Esophagus squamous epithelium (tissue), 5 donors: ENCODE measurements around the gene NPY5R. TPM values are rescaled to one million over a fixed set of nuclear protein-coding genes. Genes with fewer than 3 reads are reported as not detected.

Source experiments
- DNase-seq: peaks from one replicate; lab custom pipeline; 2025; lab: John Stamatoyannopoulos, UW
- H3K27ac ChIP-seq, 4 donors: fragments of 200-600 bp; sonication (generic); one replicate each; pipeline ENCODE4 v1.5.1; 2016 to 2019; ENCODE audit warnings: mild to moderate bottlenecking in 1 of 4
- H3K27me3 ChIP-seq, 4 donors: fragments of 200-600 bp; sonication (generic); 1 replicate in 3 of 4; 2 replicates in 1 of 4; pipeline versions ENCODE4 v1.5.1 to v1.6.0; 2017 to 2021; ENCODE audit warnings: antibody characterized with exemption in 1 of 4
- H3K36me3 ChIP-seq, 3 donors: fragments of 200-600 bp; sonication (generic); one replicate each; pipeline ENCODE4 v1.5.1; 2016 to 2019
- H3K4me1 ChIP-seq, 3 donors: fragments of 200-600 bp; sonication (generic); one replicate each; pipeline ENCODE4 v1.5.1; 2017 to 2019
- H3K4me3 ChIP-seq, 4 donors: fragments of 200-600 bp; sonication (generic); 1 replicate in 3 of 4; 2 replicates in 1 of 4; pipeline ENCODE4 v1.5.1; 2016 to 2019; ENCODE audit warnings: mild to moderate bottlenecking in 2 of 4, moderate library complexity in 1 of 4
- H3K9me3 ChIP-seq, 3 donors: fragments of 200-600 bp; sonication (generic); one replicate each; pipeline ENCODE4 v1.5.1; 2016 to 2019
- POLR2A ChIP-seq, 4 donors: fragments of 450-650 bp; IDR thresholded peaks; one replicate each; pipeline ENCODE4 v1.6.1; 2017; ENCODE audit warnings: antibody characterized with exemption in 4 of 4, mild to moderate bottlenecking in 4 of 4, moderate library complexity in 3 of 4
- WGBS, 2 donors: methylation state at CpG; one replicate each; pipeline ENCODE4 v1.1.5; 2018; 5-methylcytosine and 5-hydroxymethylcytosine counted together
- intact Hi-C: fragments of 100-400 bp; cut with DNase I; formaldehyde crosslinking; loops from one replicate; pipeline ENCODE4 v1.15.0; 2022
- total RNA-seq, 4 donors: library from RNA; depleted of rRNA; stranded (reverse); fragments of >200 nt; gene quantifications; one replicate each; pipeline ENCODE4 v1.1.0, GENCODE V29; 2016
- TF ChIP-seq, protein P1 (sequence below), 6 experiments: fragments of 450-650 bp in 4 of 6; fragments of 200-600 bp in 2 of 6; sonication (generic) in 2 of 6; IDR thresholded peaks; one replicate each; pipeline ENCODE4 v1.5.1; 2016 to 2019; ENCODE audit warnings: antibody characterized with exemption in 6 of 6, mild to moderate bottlenecking in 4 of 6, moderate library complexity in 4 of 6
- donor health status: DM: yes; HTN: yes; CAD: no.

Gene NPY5R
- total RNA-seq, 4 donors from 2014 or later = under 0.01 to 0.44 TPM; not detected in 2

DNA sequence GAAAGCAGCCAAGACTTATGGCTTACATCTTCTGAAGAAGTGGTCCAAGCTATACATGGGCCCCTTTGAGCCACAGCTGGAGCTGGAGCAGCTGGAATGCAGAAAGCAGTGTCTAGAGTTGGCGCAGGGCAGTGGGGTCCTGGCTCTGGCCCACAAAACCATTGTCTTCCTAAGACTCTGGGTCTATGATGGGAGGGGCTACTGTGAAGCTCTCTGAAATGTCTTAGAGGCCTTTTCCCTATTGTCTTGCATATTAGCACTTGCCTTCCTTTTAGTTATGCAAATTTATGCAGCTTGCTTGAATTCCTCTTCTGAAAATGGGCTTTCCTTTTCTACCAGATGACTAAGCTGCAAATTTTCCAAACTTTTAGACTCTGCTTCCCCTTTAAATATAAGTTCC is 26.6 kb upstream of the NPY5R start:
- intact Hi-C loops = no loop called here
- H3K27ac ChIP-seq = no peak overlapping the region
- no peak overlapping the region for H3K4me3 ChIP-seq
- H3K27me3 ChIP-seq = no peaks in the 10 kb centered on the region
- 0 to 100% methylated on average over 1 of the region's 1 CpG for WGBS, 2 donors
- peaks cover 0 to 22% (median 10%) of the 10 kb centered on the region in 3 donors for H3K9me3 ChIP-seq
- no peak for DNase-seq
- TF ChIP-seq, protein P1, sequence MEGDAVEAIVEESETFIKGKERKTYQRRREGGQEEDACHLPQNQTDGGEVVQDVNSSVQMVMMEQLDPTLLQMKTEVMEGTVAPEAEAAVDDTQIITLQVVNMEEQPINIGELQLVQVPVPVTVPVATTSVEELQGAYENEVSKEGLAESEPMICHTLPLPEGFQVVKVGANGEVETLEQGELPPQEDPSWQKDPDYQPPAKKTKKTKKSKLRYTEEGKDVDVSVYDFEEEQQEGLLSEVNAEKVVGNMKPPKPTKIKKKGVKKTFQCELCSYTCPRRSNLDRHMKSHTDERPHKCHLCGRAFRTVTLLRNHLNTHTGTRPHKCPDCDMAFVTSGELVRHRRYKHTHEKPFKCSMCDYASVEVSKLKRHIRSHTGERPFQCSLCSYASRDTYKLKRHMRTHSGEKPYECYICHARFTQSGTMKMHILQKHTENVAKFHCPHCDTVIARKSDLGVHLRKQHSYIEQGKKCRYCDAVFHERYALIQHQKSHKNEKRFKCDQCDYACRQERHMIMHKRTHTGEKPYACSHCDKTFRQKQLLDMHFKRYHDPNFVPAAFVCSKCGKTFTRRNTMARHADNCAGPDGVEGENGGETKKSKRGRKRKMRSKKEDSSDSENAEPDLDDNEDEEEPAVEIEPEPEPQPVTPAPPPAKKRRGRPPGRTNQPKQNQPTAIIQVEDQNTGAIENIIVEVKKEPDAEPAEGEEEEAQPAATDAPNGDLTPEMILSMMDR (IDR thresholded peaks at IDR 0.05) = no peak
- TF ChIP-seq POLR2A (IDR thresholded peaks at IDR 0.05) = no peak
- H3K36me3 ChIP-seq = no peaks in the 10 kb centered on the region
- no peaks in the 10 kb centered on the region for H3K4me1 ChIP-seq

DNA sequence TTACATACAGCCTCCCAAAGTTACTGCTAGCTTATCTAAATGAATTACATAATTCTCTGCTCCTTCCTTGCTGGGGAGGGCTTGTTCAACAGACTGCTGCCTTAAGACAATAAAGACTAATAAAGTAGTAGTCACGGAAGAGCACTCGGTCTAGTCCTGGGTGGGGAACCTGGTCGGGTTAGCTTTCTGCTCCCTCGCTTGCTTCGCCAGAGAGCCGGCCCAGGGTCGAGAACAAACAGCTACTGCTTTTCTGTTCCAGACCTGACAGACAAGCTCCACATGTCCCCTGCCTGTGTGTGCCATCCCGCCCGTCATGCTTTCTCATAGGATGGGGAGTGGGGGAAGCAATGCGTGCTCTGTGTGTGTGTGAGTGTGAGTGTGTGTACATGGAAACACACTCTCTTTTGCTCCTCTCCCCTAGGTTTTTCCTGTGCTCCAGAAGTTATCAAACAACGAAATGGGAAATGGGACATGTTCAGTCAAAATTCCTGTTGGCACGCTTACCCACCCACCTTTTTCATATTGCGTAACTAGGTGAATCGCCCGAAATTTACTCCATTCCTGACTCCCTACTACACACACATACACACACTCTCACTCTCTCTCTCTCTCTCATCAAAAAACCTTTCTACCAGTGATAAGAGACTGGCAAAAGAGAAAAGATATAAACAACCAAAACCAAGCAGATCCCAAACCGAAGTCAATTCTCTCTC is 12.6 kb upstream of the NPY5R start:
- Histone ChIP-seq H3K36me3 (no peaks in the 10 kb centered on the region), H3K27me3 (peaks cover 0 to 49% (median 3%) of the 10 kb centered on the region in 4 donors), H3K4me3 (peak overlapping the region in 3 of 4 donors; percentile 45 to 71 (median 46)), H3K4me1 (peaks cover 0 to 26% (median 4%) of the 10 kb centered on the region in 3 donors), H3K27ac (no peak overlapping the region), H3K9me3 (no peaks in the 10 kb centered on the region)
- no peak for DNase-seq
- intact Hi-C loops = loop anchor here (10.0 kb wide), 1 partner anchor 836 kb away; no protein-coding TSS in a partner anchor
- WGBS, 2 donors = 42 to 46% methylated on average over 14 of the region's 16 CpGs
- TF ChIP-seq POLR2A (IDR thresholded peaks at IDR 0.05) = no peak
- TF ChIP-seq, protein P1 (IDR thresholded peaks at IDR 0.05) = no peak

DNA sequence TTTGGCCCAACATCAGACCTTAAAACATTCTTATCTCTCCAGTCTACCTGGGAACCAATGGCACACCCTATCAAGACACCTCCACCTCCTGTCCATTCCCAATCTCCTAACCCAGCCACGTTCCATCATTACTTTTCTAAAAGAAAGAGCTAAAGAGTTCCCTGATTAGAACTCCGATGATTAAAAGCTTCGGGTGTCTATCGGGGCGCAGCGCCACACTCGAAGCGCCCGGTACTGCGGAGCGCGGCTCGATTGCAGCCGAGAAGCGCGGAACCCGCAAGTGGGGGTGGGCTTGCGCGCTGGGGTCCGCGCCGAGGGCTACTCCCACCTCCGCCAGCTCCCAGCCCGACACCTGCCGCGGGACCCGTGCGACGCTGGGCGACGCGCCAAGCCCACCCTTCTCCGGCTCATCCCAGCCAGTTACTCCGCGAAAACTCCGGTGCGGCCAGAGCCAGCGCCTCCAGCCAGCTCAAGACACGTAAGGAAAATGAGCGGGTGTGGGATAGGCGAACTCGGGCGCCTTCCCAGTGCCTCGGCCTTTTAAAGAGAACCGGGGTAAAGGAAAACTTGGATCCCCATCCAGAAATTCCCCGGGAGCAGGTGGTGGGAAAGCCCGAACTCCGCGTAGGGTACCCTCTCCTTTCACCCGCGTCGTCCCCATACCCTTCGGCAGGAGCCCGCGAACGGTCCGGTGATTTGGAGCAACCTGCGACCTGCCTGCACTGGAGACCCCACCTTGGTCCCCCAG is 11.9 kb upstream of the NPY5R start:
- Histone ChIP-seq H3K9me3 (no peaks in the 10 kb centered on the region), H3K27me3 (peaks cover 0 to 55% (median 3%) of the 10 kb centered on the region in 4 donors), H3K36me3 (no peaks in the 10 kb centered on the region), H3K4me1 (peaks cover 0 to 26% (median 4%) of the 10 kb centered on the region in 3 donors), H3K27ac (no peak overlapping the region), H3K4me3 (peak overlapping the region; percentile 29 to 71 (median 46))
- intact Hi-C loops = loop anchor here (10.0 kb wide), 1 partner anchor 837 kb away; no protein-coding TSS in a partner anchor
- TF ChIP-seq, protein P1 (IDR thresholded peaks at IDR 0.05) = no peak
- 2 to 6% methylated on average over 20 to 22 of the region's 58 CpGs for WGBS, 2 donors
- DNase-seq = no peak

DNA sequence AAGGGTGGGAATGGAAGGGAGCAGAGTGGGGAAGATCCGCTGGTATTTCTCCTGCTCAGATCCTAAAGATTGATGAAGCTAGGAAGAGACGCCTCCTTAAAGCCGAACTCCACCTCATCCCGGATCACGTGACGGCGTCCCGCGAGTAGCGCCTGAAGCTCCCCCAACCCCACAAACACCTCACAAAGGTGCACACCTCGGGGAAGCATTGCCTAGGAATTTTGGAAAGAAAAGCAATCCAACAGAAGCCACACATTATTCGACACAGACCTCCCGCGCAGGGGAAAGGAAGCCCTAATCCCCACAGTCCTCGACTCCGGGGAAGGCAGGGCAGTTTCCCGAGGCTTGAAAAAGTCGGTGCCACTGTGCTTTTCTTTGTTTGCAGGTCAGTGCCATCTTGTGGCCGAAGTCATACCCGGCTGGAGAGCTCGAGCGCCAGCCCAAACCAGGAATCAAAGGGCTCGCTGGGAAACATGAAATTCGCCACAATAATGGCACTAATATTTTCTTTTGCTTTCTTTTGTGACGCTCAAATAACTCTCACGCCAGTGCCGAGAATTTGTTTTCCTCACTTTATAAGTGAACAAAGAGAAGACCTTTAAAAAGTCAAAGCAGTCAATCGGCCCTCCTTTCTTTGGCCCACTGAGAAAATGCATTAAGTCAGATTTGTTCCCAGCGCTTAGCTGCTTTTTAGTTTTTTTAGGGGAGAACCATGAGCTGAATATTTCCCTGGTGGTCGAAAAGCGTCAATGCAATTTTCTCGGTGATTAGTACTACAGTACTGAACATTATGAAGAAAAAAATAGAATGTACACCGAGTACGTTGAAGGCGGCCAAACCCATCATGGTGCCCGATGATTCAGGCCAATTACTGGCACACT is 10.9 kb upstream of the NPY5R start, which contains the start of gene NPY1R:
NPY1R (minus strand) TSS at position 71 of the 881 bp plus-strand sequence. CDS start 6,042 bp downstream, outside the sequence.
- H3K4me3 ChIP-seq = peak within 1 kb of the TSS; percentile 29 to 71 (median 46)
- no peaks in the 10 kb centered on the region for H3K9me3 ChIP-seq
- intact Hi-C loops = loop anchor here (10.0 kb wide), 1 partner anchor 838 kb away; no protein-coding TSS in a partner anchor
- H3K27me3 ChIP-seq = peaks cover 0 to 65% (median 3%) of the 10 kb centered on the region in 4 donors
- peaks cover 0 to 26% (median 4%) of the 10 kb centered on the region in 3 donors for H3K4me1 ChIP-seq
- WGBS, 2 donors = 13 to 16% methylated on average over 20 to 36 of the region's 36 CpGs
- no peak for DNase-seq
- H3K27ac ChIP-seq = no peak within 1 kb of the TSS
- no peaks in the 10 kb centered on the region for H3K36me3 ChIP-seq
- TF ChIP-seq, protein P1 (IDR thresholded peaks at IDR 0.05) = peak; percentile 24 to 63 (median 52)
- no peak for TF ChIP-seq POLR2A (IDR thresholded peaks at IDR 0.05)
